ENCODE data around the gene CD207. TPM values are rescaled to one million over a fixed set of nuclear protein-coding genes. Genes with fewer than 3 reads are reported as not detected.
"Not testable (repeated sequence)": the region's sequence is repeated elsewhere in the genome, so short reads cannot be mapped to it uniquely, and the experiment has no call there.

Gene CD207
- polyA plus RNA-seq (2012; ENCODE audit: insufficient read depth, insufficient read length, low read depth): not detected

- H3K27me3 ChIP-seq: no peaks in the 10 kb centered on the region
- no peaks in the 10 kb centered on the region for H3K36me3 ChIP-seq
- TF ChIP-seq, protein P1, sequence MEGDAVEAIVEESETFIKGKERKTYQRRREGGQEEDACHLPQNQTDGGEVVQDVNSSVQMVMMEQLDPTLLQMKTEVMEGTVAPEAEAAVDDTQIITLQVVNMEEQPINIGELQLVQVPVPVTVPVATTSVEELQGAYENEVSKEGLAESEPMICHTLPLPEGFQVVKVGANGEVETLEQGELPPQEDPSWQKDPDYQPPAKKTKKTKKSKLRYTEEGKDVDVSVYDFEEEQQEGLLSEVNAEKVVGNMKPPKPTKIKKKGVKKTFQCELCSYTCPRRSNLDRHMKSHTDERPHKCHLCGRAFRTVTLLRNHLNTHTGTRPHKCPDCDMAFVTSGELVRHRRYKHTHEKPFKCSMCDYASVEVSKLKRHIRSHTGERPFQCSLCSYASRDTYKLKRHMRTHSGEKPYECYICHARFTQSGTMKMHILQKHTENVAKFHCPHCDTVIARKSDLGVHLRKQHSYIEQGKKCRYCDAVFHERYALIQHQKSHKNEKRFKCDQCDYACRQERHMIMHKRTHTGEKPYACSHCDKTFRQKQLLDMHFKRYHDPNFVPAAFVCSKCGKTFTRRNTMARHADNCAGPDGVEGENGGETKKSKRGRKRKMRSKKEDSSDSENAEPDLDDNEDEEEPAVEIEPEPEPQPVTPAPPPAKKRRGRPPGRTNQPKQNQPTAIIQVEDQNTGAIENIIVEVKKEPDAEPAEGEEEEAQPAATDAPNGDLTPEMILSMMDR (IDR thresholded peaks at IDR 0.05; ENCODE audit: low read depth, low read length): no peak
- no peaks in the 10 kb centered on the region for H3K4me1 ChIP-seq
- H3K9me3 ChIP-seq: no peaks in the 10 kb centered on the region
- no peak for DNase-seq
- H3K4me3 ChIP-seq (ENCODE audit: low read depth, low read length): no peak within 1 kb of the TSS
These were observed at the start of gene CD207 for GRCh38 chr2:70835643-70836042. CD207 (minus strand) TSS chr2:70835816; CDS start chr2:70835776, 40 bp downstream.

DNA sequence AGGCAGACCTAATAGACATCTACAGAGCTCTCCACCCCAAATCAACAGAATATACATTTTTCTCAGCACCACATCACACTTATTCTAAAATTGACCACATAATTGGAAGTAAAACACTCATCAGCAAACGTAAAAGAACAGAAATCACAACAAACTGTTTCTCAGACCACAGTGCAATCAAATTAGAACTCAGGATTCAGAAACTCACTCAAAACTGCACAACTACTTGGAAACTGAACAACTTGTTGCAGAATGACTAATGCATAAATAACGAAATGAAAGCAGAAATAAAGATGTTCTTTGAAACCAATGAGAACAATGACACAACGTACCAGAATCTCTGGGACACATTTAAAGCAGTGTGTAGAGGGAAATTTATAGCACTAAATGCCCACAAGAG lies 42.9 kb upstream of the CD207 start:
- H3K4me3 ChIP-seq (ENCODE audit: low read depth, low read length); H3K36me3 ChIP-seq; H3K9me3 ChIP-seq; DNase-seq; H3K27me3 ChIP-seq; H3K4me1 ChIP-seq: not testable (repeated sequence)

- not testable (repeated sequence) for H3K36me3 ChIP-seq; DNase-seq; H3K27me3 ChIP-seq; H3K4me1 ChIP-seq; H3K4me3 ChIP-seq (ENCODE audit: low read depth, low read length); H3K9me3 ChIP-seq
These were observed 40.5 kb upstream of the CD207 start for GRCh38 chr2:70876138-70876537.

- Histone ChIP-seq H3K4me1 (no peaks in the 10 kb centered on the region), H3K9me3 (no peaks in the 10 kb centered on the region), H3K4me3 (ENCODE audit: low read depth, low read length) (no peak overlapping the region), H3K27me3 (no peaks in the 10 kb centered on the region), H3K36me3 (no peaks in the 10 kb centered on the region)
- DNase-seq: no peak
- TF ChIP-seq, protein P1 (IDR thresholded peaks at IDR 0.05; ENCODE audit: low read depth, low read length): no peak
These were observed 37.9 kb upstream of the CD207 start for GRCh38 chr2:70873541-70873940.

DNA sequence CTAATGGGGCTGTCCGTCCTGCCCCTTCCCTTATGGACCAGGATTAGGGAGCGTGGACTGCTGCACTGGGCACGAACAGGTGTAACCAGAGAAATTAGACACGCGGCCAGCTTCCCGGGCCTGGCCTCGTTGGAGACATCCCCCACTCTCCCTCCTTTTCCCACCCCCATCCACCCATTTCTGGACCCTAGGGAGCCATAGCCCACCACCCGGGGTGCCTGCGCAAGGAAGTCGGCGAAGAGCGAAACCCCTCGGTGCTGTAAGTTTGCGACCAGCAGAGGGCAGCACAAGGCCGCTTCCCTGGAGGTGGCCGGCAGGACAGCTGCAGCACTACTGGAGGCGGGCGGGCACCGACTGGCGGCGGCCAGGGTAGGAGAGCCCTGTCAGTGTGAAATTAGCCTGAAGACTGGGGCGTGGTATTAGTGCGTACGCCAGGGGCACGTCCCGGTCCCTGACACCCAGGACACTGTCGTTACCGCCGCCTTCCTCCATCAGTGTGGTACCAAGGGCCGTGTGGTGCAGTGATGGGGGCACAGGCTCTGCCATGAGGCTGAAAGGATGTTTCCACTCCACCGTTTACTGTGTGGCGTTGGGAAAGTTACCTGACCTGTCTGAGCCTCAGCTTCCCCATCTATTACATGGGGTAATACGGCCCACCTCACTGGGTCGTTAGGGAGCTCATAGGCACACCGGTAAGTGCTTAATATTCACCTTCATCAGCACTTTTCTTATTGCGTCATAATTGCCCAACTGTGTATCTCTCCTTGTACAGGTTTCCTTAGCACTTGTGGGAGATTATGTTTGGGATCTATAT lies 36.0 kb upstream of the CD207 start:
- Histone ChIP-seq H3K4me1 (no peaks in the 10 kb centered on the region), H3K9me3 (no peaks in the 10 kb centered on the region), H3K36me3 (no peaks in the 10 kb centered on the region), H3K4me3 (ENCODE audit: low read depth, low read length) (no peak overlapping the region), H3K27me3 (no peaks in the 10 kb centered on the region)
- TF ChIP-seq, protein P1 (IDR thresholded peaks at IDR 0.05; ENCODE audit: low read depth, low read length): peak; percentile 53
- DNase-seq: peak; percentile 86

GRCh38 chr2:70870790-70871189 lies 35.2 kb upstream of the CD207 start:
- no peak for DNase-seq
- H3K27me3 ChIP-seq: no peaks in the 10 kb centered on the region

GRCh38 chr2:70868970-70869369 lies 33.4 kb upstream of the CD207 start:
- Histone ChIP-seq H3K27me3 (peaks cover 5% of the 10 kb centered on the region; the same call in 1 of the 2 replicates), H3K36me3 (no peaks in the 10 kb centered on the region), H3K9me3 (no peaks in the 10 kb centered on the region), H3K4me1 (no peaks in the 10 kb centered on the region), H3K4me3 (ENCODE audit: low read depth, low read length) (no peak overlapping the region)
- DNase-seq: no peak
- TF ChIP-seq, protein P1 (IDR thresholded peaks at IDR 0.05; ENCODE audit: low read depth, low read length): no peak

More at GRCh38 chr2:70870790-70871189, 35.2 kb upstream of the CD207 start:
- Histone ChIP-seq H3K36me3 (no peaks in the 10 kb centered on the region), H3K4me1 (no peaks in the 10 kb centered on the region), H3K9me3 (no peaks in the 10 kb centered on the region), H3K4me3 (ENCODE audit: low read depth, low read length) (no peak overlapping the region)
- TF ChIP-seq, protein P1 (IDR thresholded peaks at IDR 0.05; ENCODE audit: low read depth, low read length): no peak

Measured in BE2C (cell line).